ENCODE results near the gene PNKD. TPM values are rescaled to one million over a fixed set of nuclear protein-coding genes. Genes with fewer than 3 reads are reported as not detected.

The PNKD gene
- total and polyA plus RNA-seq, 4 donors = 26.9 to 108 (median 65.7) TPM

DNA sequence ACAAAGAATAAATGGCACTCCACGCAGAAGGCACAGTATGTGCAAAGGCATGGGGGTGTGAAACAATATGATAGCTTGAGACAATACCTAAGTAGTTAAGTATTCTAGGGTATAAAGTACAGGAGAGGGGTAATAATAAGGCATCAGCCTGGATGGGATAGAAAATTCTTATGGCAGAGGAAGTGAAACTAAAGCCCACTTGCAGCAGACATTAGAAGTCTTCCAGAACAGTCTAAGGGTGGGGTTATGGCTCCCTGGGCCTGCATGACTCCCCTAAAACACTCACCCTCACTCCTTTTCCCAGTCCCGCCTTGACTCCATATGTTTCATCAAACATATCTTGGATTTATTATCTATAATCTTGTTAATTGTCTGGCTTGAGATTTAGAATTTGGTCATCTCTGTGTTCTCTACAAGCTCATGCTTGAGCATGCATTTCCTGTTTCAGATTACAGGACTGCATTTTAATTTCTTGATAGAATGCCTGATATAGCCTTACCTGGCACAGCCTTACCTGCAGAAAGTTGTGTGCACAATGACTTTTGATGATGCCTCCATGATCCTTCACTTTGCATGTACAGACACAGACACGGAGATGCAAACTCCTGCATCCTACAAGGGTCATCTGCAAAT is 50.5 kb downstream of the PNKD start:
- no peak for ATAC-seq (ENCODE audit: low FRiP score)
- no peak overlapping the region for H3K27ac ChIP-seq (ENCODE audit: low read depth in 1 of 2, low read length in 2 of 2)
- DNase-seq = no peak
- intact Hi-C loops (cut with DNase I) = no loop called here
- WGBS, 2 donors = 94 to 97% methylated on average over 3 of the region's 3 CpGs
- H3K9me3 ChIP-seq (ENCODE audit: control insufficient read depth, low read length) = no peaks in the 10 kb centered on the region
- no peaks in the 10 kb centered on the region for H3K36me3 ChIP-seq (ENCODE audit: control insufficient read depth in 1 of 2, insufficient read depth in 2 of 2, low read length in 1 of 2)
- no peaks in the 10 kb centered on the region for H3K4me1 ChIP-seq (ENCODE audit: control insufficient read depth in 1 of 2, insufficient read depth in 2 of 2, low read length in 2 of 2)
- no peak overlapping the region for H3K4me3 ChIP-seq (ENCODE audit: low read length in 2 of 2)
- H3K27me3 ChIP-seq (ENCODE audit: control insufficient read depth in 1 of 2, insufficient read depth in 2 of 2, low read length in 1 of 2) = no peaks in the 10 kb centered on the region

- Histone ChIP-seq H3K9me3 (ENCODE audit: control insufficient read depth, low read length) (no peaks in the 10 kb centered on the region), H3K27me3 (ENCODE audit: control insufficient read depth in 1 of 2, insufficient read depth in 2 of 2, low read length in 1 of 2) (no peaks in the 10 kb centered on the region), H3K27ac (ENCODE audit: low read depth in 1 of 2, low read length in 2 of 2) (no peak overlapping the region), H3K36me3 (ENCODE audit: control insufficient read depth in 1 of 2, insufficient read depth in 2 of 2, low read length in 1 of 2) (no peaks in the 10 kb centered on the region), H3K4me3 (ENCODE audit: low read length in 2 of 2) (peak overlapping the region; percentile 64 to 70), H3K4me1 (ENCODE audit: control insufficient read depth in 1 of 2, insufficient read depth in 2 of 2, low read length in 2 of 2) (no peaks in the 10 kb centered on the region)
- 0 to 1% methylated on average over 46 to 69 of the region's 69 CpGs for WGBS, 2 donors
- ATAC-seq (ENCODE audit: low FRiP score) (peak; percentile 82), DNase-seq (peak; percentile 87 to 90)
- intact Hi-C loops (cut with DNase I) = no loop called here
These were observed 52.6 kb downstream of the PNKD start for GRCh38 chr2:218322768-218323525.

DNA sequence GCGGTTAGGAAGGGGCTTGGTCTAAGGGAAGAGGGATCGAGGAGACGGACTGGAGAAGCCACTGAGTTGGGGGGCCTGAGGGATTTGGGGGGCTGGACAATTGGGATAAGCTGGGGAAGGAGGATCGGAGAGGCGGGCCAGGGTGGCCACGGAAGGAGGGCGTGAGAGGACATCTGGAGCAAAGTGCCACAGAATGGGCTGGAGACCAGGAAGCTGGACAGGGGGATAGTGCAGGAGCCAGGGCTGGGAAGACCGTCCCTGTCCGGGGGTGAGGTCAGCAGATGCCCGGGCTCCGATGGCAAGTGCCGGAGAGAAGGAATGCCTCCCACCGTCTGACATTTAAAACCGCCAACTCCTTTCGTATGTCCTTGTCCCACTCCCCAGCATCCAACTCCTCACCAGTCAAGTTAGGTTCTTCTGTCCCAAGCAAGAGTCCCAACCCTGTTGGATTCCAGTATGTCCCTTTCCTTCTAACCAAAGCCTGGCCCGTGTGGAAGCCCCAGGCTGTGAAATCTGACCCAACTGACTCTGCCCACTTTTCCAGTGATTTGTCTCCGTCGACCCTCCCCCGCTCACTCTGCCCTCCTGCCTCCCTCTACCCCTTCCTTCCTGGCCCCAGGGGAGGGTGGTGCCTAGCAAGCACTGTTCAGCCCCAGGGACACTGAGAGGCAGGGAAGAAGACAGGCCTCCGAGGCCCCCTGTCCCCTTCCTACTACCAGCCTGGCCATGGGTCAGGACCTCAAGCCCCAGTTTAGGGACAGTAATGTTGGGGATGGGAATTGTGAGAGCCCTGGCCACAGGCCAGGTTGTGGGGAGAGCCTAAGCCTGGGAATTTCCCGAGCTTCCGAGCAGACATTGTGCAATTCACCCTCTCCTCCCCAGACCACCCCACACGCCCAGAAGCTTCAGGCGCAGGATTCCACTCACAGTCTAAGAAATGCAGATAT is 53.5 kb downstream of the PNKD start:
- H3K36me3 ChIP-seq (ENCODE audit: control insufficient read depth in 1 of 2, insufficient read depth in 2 of 2, low read length in 1 of 2) = no peaks in the 10 kb centered on the region
- ATAC-seq (ENCODE audit: low FRiP score) = peak; percentile 27
- H3K9me3 ChIP-seq (ENCODE audit: control insufficient read depth, low read length) = no peaks in the 10 kb centered on the region
- peak overlapping the region; percentile 64 to 70 for H3K4me3 ChIP-seq (ENCODE audit: low read length in 2 of 2)
- 6 to 7% methylated on average over 23 to 24 of the region's 24 CpGs for WGBS, 2 donors
- intact Hi-C loops (cut with DNase I) = no loop called here
- no peaks in the 10 kb centered on the region for H3K4me1 ChIP-seq (ENCODE audit: control insufficient read depth in 1 of 2, insufficient read depth in 2 of 2, low read length in 2 of 2)
- DNase-seq = peak in 1 of 2 donors; percentile 78
- no peak overlapping the region for H3K27ac ChIP-seq (ENCODE audit: low read depth in 1 of 2, low read length in 2 of 2)
- H3K27me3 ChIP-seq (ENCODE audit: control insufficient read depth in 1 of 2, insufficient read depth in 2 of 2, low read length in 1 of 2) = no peaks in the 10 kb centered on the region

- Histone ChIP-seq H3K4me3 (ENCODE audit: low read length in 2 of 2) (no peak overlapping the region), H3K9me3 (ENCODE audit: control insufficient read depth, low read length) (no peaks in the 10 kb centered on the region), H3K4me1 (ENCODE audit: control insufficient read depth in 1 of 2, insufficient read depth in 2 of 2, low read length in 2 of 2) (no peaks in the 10 kb centered on the region), H3K36me3 (ENCODE audit: control insufficient read depth in 1 of 2, insufficient read depth in 2 of 2, low read length in 1 of 2) (no peaks in the 10 kb centered on the region), H3K27ac (ENCODE audit: low read depth in 1 of 2, low read length in 2 of 2) (no peak overlapping the region), H3K27me3 (ENCODE audit: control insufficient read depth in 1 of 2, insufficient read depth in 2 of 2, low read length in 1 of 2) (no peaks in the 10 kb centered on the region)
- WGBS, 2 donors = 56 to 67% methylated on average over 4 of the region's 4 CpGs
- ATAC-seq (ENCODE audit: low FRiP score) (no peak), DNase-seq (no peak)
- intact Hi-C loops (cut with DNase I) = no loop called here
These were observed 55.3 kb downstream of the PNKD start for GRCh38 chr2:218325566-218326160.

- intact Hi-C loops (cut with DNase I) = no loop called here
These were observed 56.0 kb downstream of the PNKD start for GRCh38 chr2:218326315-218326714.

DNA sequence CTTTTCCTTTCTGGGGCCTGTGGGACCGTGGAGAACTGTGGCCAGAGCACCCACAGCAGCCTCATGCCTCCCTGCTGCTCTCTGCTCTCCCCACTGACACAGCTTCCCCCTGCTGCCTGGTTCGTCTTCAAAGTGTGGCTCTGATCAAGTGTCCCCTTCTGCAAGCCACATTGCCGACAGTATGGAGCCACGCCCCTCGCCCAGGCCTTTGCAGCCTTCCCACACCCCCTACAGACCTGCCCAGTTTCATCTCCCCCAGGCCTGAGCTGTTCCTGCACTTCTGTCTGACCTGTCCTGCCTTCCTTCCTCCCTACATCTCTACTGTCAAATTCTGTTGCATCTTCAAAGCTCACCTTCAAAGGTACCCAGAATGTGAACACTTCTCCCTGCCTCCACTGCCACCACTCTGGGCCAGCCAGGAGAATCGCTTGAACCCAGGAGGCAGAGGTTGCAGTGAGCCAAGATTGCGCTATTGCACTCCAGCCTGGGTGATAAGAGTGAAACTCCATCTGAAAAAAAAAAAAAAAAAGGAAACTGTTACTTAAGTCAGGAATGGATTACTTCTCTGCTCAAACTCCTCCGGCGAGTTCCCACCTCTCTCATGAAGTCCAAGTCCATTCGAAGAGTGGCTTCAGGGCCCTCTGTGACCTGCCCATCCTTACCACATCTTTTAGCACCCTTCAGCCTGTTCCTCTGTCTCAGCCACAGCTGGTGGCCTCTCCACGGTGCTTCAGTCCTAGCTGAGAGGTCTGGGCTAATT is 57.3 kb downstream of the PNKD start:
- H3K27me3 ChIP-seq (ENCODE audit: control insufficient read depth in 1 of 2, insufficient read depth in 2 of 2, low read length in 1 of 2) = no peaks in the 10 kb centered on the region
- H3K9me3 ChIP-seq (ENCODE audit: control insufficient read depth, low read length) = no peaks in the 10 kb centered on the region
- WGBS, 2 donors = 34 to 57% methylated on average over 11 of the region's 11 CpGs
- no peaks in the 10 kb centered on the region for H3K36me3 ChIP-seq (ENCODE audit: control insufficient read depth in 1 of 2, insufficient read depth in 2 of 2, low read length in 1 of 2)
- no peak for ATAC-seq (ENCODE audit: low FRiP score)
- peak in 1 of 2 donors; percentile 24 for DNase-seq
- intact Hi-C loops (cut with DNase I) = no loop called here
- H3K4me1 ChIP-seq (ENCODE audit: control insufficient read depth in 1 of 2, insufficient read depth in 2 of 2, low read length in 2 of 2) = no peaks in the 10 kb centered on the region
- H3K4me3 ChIP-seq (ENCODE audit: low read length in 2 of 2) = no peak overlapping the region
- H3K27ac ChIP-seq (ENCODE audit: low read depth in 1 of 2, low read length in 2 of 2) = no peak overlapping the region

More at GRCh38 chr2:218326315-218326714, 56.0 kb downstream of the PNKD start:
- Histone ChIP-seq H3K4me1 (ENCODE audit: control insufficient read depth in 1 of 2, insufficient read depth in 2 of 2, low read length in 2 of 2) (no peaks in the 10 kb centered on the region), H3K27me3 (ENCODE audit: control insufficient read depth in 1 of 2, insufficient read depth in 2 of 2, low read length in 1 of 2) (no peaks in the 10 kb centered on the region), H3K36me3 (ENCODE audit: control insufficient read depth in 1 of 2, insufficient read depth in 2 of 2, low read length in 1 of 2) (no peaks in the 10 kb centered on the region), H3K9me3 (ENCODE audit: control insufficient read depth, low read length) (no peaks in the 10 kb centered on the region), H3K27ac (ENCODE audit: low read depth in 1 of 2, low read length in 2 of 2) (no peak overlapping the region), H3K4me3 (ENCODE audit: low read length in 2 of 2) (no peak overlapping the region)
- WGBS, 2 donors = 78 to 83% methylated on average over 2 of the region's 2 CpGs
- ATAC-seq (ENCODE audit: low FRiP score) (no peak), DNase-seq (no peak)

DNA sequence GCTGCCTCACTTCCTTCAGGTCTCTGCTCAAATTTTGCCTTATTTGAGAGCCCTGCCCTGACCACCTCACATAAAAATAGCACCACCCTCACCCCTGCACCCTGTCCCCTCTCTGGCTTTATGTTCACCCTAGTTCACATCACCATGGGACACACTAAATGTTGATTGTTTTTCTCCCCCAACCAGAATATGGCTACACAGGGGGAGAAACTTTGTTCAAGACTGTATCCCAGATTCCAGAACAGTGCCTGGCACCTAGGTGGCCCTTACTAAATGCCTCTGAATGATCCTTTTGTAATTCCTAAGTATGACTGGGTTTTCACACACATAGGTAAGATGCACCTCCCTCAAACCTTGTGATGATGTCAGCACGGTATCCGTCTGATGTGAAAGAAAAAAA is 58.0 kb downstream of the PNKD start:
- Histone ChIP-seq H3K27me3 (ENCODE audit: control insufficient read depth in 1 of 2, insufficient read depth in 2 of 2, low read length in 1 of 2) (no peaks in the 10 kb centered on the region), H3K36me3 (ENCODE audit: control insufficient read depth in 1 of 2, insufficient read depth in 2 of 2, low read length in 1 of 2) (no peaks in the 10 kb centered on the region), H3K27ac (ENCODE audit: low read depth in 1 of 2, low read length in 2 of 2) (no peak overlapping the region), H3K4me3 (ENCODE audit: low read length in 2 of 2) (no peak overlapping the region), H3K9me3 (ENCODE audit: control insufficient read depth, low read length) (no peaks in the 10 kb centered on the region), H3K4me1 (ENCODE audit: control insufficient read depth in 1 of 2, insufficient read depth in 2 of 2, low read length in 2 of 2) (no peaks in the 10 kb centered on the region)
- ATAC-seq (ENCODE audit: low FRiP score) = no peak
- intact Hi-C loops (cut with DNase I) = no loop called here
- no peak for DNase-seq
- 95 to 98% methylated on average over 2 of the region's 2 CpGs for WGBS, 2 donors

All from aorta (tissue), 5 donors.